Stimulated activated CD8-positive, alpha-beta memory T cell treated with anti-CD3 and anti-CD28 coated beads, Interleukin-12 subunit alpha, Interleukin-12 subunit beta, amount 100 ng/mL, for 4 hours (primary cell): ENCODE measurements around the gene LST1.
A peak's percentile ranks its signal among the peaks of the same experiment; 100 is the strongest.

Source experiments
- DNase-seq: peaks from one replicate; pipeline ENCODE4 v3.0.0-alpha.2; 2020; ENCODE audit warnings: low read depth

The LST1 gene

GRCh38 chr6:31559958-31560696 lies 25.9 kb upstream of the LST1 start:
- DNase-seq = no peak

GRCh38 chr6:31560697-31561058 lies 25.4 kb upstream of the LST1 start:
- DNase-seq = no peak

GRCh38 chr6:31567531-31568370 lies 18.3 kb upstream of the LST1 start:
- DNase-seq = no peak

- DNase-seq = no peak
Observed at GRCh38 chr6:31568537-31568961, 17.5 kb upstream of the LST1 start.

GRCh38 chr6:31569861-31570536 lies 16.1 kb upstream of the LST1 start:
- DNase-seq = no peak

- DNase-seq = peak; percentile 55
Observed at GRCh38 chr6:31572041-31572911, 13.8 kb upstream of the LST1 start, which contains the start of gene LTA. LTA (plus strand) TSS chr6:31572289; CDS start chr6:31572743, 454 bp downstream.

- no peak for DNase-seq
Observed at GRCh38 chr6:31573239-31574105, 12.6 kb upstream of the LST1 start.

- DNase-seq = no peak
Observed at GRCh38 chr6:31574106-31575061, 11.7 kb upstream of the LST1 start.

GRCh38 chr6:31575335-31575901 lies 10.7 kb upstream of the LST1 start, which contains the start of gene TNF:
TNF (plus strand) TSS chr6:31575565; CDS start chr6:31575742, 177 bp downstream.
- DNase-seq = peak; percentile 59

GRCh38 chr6:31575952-31576685 lies 10.0 kb upstream of the LST1 start:
- no peak for DNase-seq

GRCh38 chr6:31576897-31577578 lies 9.0 kb upstream of the LST1 start:
- no peak for DNase-seq

GRCh38 chr6:31577579-31577966 lies 8.5 kb upstream of the LST1 start:
- no peak for DNase-seq

GRCh38 chr6:31578184-31579118 lies 7.6 kb upstream of the LST1 start:
- no peak for DNase-seq

GRCh38 chr6:31579119-31579505 lies 7.0 kb upstream of the LST1 start:
- no peak for DNase-seq

GRCh38 chr6:31579546-31580437 lies 6.3 kb upstream of the LST1 start:
- DNase-seq = no peak

GRCh38 chr6:31580438-31580740 lies 5.7 kb upstream of the LST1 start:
- no peak for DNase-seq
